CD4-positive, CD25-positive, alpha-beta regulatory T cell (primary cell): ENCODE results near the gene C5AR2. TPM values are rescaled to one million over a fixed set of nuclear protein-coding genes. Genes with fewer than 3 reads are reported as not detected.

ENCODE experiments used
- ATAC-seq, 2 donors: fragments of 150-1000 bp; cut with Tn5 transposase; one replicate each; pipeline ENCODE4 v1.10.0; 2021; ENCODE audit warnings: low read depth in 2 of 2, moderate number of reproducible peaks in 2 of 2, moderate library complexity in 1 of 2
- DNase-seq, 3 donors: peaks; one replicate each; pipeline versions ENCODE4 v3.0.0 to v3.0.0-alpha.2; 2012 to 2022; ENCODE audit warnings: mixed read lengths in 1 of 3
- H3K27ac ChIP-seq: one replicate; pipeline ENCODE4 v1.7.0; 2013; ENCODE audit warnings: mild to moderate bottlenecking, low read length; ENCODE audit not compliant: insufficient read depth, poor library complexity, severe bottlenecking
- H3K27me3 ChIP-seq: one replicate; pipeline ENCODE4 v1.7.0; 2013; ENCODE audit warnings: low read length; ENCODE audit not compliant: control insufficient read depth, insufficient read depth
- H3K36me3 ChIP-seq: one replicate; pipeline ENCODE4 v1.7.0; 2013; ENCODE audit warnings: mild to moderate bottlenecking, low read length, moderate library complexity; ENCODE audit not compliant: control insufficient read depth, insufficient read depth
- H3K4me1 ChIP-seq: 2 replicates; pipeline ENCODE4 v1.7.0; 2013; ENCODE audit warnings: mild to moderate bottlenecking, low read length; ENCODE audit not compliant: insufficient read depth, control insufficient read depth, poor library complexity, severe bottlenecking
- H3K4me3 ChIP-seq: one replicate; pipeline ENCODE4 v1.7.0; 2013; ENCODE audit warnings: low read depth, mild to moderate bottlenecking, low read length, moderate library complexity
- H3K9me3 ChIP-seq, 2 experiments: 1 replicate in 1 of 2; 2 replicates in 1 of 2; pipeline ENCODE4 v1.7.0; 2013; ENCODE audit warnings: low read length in 2 of 2, mild to moderate bottlenecking in 1 of 2, moderate library complexity in 1 of 2; ENCODE audit not compliant: control insufficient read depth in 2 of 2
- H3K27ac Mint-ChIP-seq, 3 donors: one replicate each; pipeline ENCODE4 v1.8.0; 2020 to 2022; ENCODE audit warnings: mild to moderate bottlenecking in 3 of 3, mixed read lengths in 3 of 3, moderate library complexity in 2 of 3
- H3K27me3 Mint-ChIP-seq: one replicate; pipeline ENCODE4 v1.8.0; 2022; ENCODE audit warnings: mild to moderate bottlenecking, mixed read lengths
- H3K36me3 Mint-ChIP-seq: one replicate; pipeline ENCODE4 v1.8.0; 2020; ENCODE audit warnings: mixed read lengths
- H3K4me1 Mint-ChIP-seq, 4 donors: one replicate each; pipeline ENCODE4 v1.8.0; 2020 to 2022; ENCODE audit warnings: mixed read lengths in 4 of 4, mild to moderate bottlenecking in 1 of 4
- H3K4me3 Mint-ChIP-seq, 4 donors: one replicate each; pipeline ENCODE4 v1.8.0; 2020 to 2022; ENCODE audit warnings: mild to moderate bottlenecking in 4 of 4, mixed read lengths in 4 of 4, moderate library complexity in 3 of 4
- H3K9me3 Mint-ChIP-seq, 7 donors: one replicate each; pipeline ENCODE4 v1.8.0; 2020 to 2022; ENCODE audit warnings: mixed read lengths in 7 of 7, mild to moderate bottlenecking in 3 of 7, moderate library complexity in 2 of 7
- polyA plus RNA-seq, 4 donors: library from polyadenylated mRNA; unstranded; fragments of 300-500 nt; fragmentation: Illumina TruSeq; gene quantifications; one replicate each; pipeline ENCODE4 v1.2.3, GENCODE V29; 2021
- total RNA-seq: library from RNA; stranded (reverse); gene quantifications from one replicate; pipeline ENCODE4 v1.2.3, GENCODE V29; 2022

The C5AR2 gene
- total and polyA plus RNA-seq, 5 donors from 2014 or later = 0.09 to 1.9 (median 0.23) TPM

- peaks cover 9% of the 10 kb centered on the region for H3K4me1 ChIP-seq
- no peak overlapping the region for H3K27ac ChIP-seq
- peaks cover 45% of the 10 kb centered on the region for H3K36me3 ChIP-seq
- H3K9me3 Mint-ChIP-seq = no peaks in the 10 kb centered on the region
- no peaks in the 10 kb centered on the region for H3K27me3 Mint-ChIP-seq
- H3K4me3 Mint-ChIP-seq = no peak overlapping the region
- DNase-seq = no peak
- ATAC-seq = no peak
- no peak overlapping the region for H3K27ac Mint-ChIP-seq
- no peaks in the 10 kb centered on the region for H3K9me3 ChIP-seq
- H3K4me3 ChIP-seq = no peak overlapping the region
- H3K27me3 ChIP-seq = no peaks in the 10 kb centered on the region
- peaks cover 0 to 5% (median 2%) of the 10 kb centered on the region in 4 donors for H3K4me1 Mint-ChIP-seq
- peaks cover 19% of the 10 kb centered on the region for H3K36me3 Mint-ChIP-seq
Measured at GRCh38 chr19:47376589-47377144, 44.7 kb downstream of the C5AR2 start.

- peaks cover 45% of the 10 kb centered on the region for H3K36me3 ChIP-seq
- Mint-ChIP-seq H3K36me3 (peaks cover 16% of the 10 kb centered on the region), H3K4me3 (no peak overlapping the region), H3K4me1 (peaks cover 0 to 11% (median 3%) of the 10 kb centered on the region in 4 donors), H3K27me3 (no peaks in the 10 kb centered on the region), H3K9me3 (no peaks in the 10 kb centered on the region), H3K27ac (no peak overlapping the region)
- H3K27ac ChIP-seq = no peak overlapping the region
- DNase-seq = no peak
- no peak for ATAC-seq
- H3K27me3 ChIP-seq = no peaks in the 10 kb centered on the region
- no peak overlapping the region for H3K4me3 ChIP-seq
- H3K9me3 ChIP-seq = no peaks in the 10 kb centered on the region
- peaks cover 14% of the 10 kb centered on the region for H3K4me1 ChIP-seq
Measured at GRCh38 chr19:47377208-47377701, 45.3 kb downstream of the C5AR2 start.

GRCh38 chr19:47377801-47378200 lies 45.8 kb downstream of the C5AR2 start:
- peaks cover 14% of the 10 kb centered on the region for H3K4me1 ChIP-seq
- DNase-seq (no peak), ATAC-seq (no peak)
- peaks cover 16% of the 10 kb centered on the region for H3K36me3 Mint-ChIP-seq
- H3K4me3 Mint-ChIP-seq = no peak overlapping the region
- no peak overlapping the region for H3K4me3 ChIP-seq
- H3K36me3 ChIP-seq = peaks cover 43% of the 10 kb centered on the region
- H3K27ac ChIP-seq = no peak overlapping the region
- H3K9me3 ChIP-seq = no peaks in the 10 kb centered on the region
- H3K27me3 Mint-ChIP-seq = no peaks in the 10 kb centered on the region
- H3K27me3 ChIP-seq = no peaks in the 10 kb centered on the region
- H3K9me3 Mint-ChIP-seq = no peaks in the 10 kb centered on the region
- H3K27ac Mint-ChIP-seq = peak overlapping the region in 1 of 3 donors; percentile 56
- peaks cover 0 to 15% (median 3%) of the 10 kb centered on the region in 4 donors for H3K4me1 Mint-ChIP-seq

- Mint-ChIP-seq H3K27ac (peak overlapping the region in 1 of 3 donors; percentile 56), H3K4me3 (no peak overlapping the region), H3K27me3 (no peaks in the 10 kb centered on the region), H3K4me1 (peaks cover under 1 to 18% (median 5%) of the 10 kb centered on the region in 4 donors), H3K36me3 (peaks cover 16% of the 10 kb centered on the region), H3K9me3 (no peaks in the 10 kb centered on the region)
- no peaks in the 10 kb centered on the region for H3K27me3 ChIP-seq
- ATAC-seq = no peak
- H3K4me1 ChIP-seq = peaks cover 14% of the 10 kb centered on the region
- peaks cover 39% of the 10 kb centered on the region for H3K36me3 ChIP-seq
- no peak for DNase-seq
- no peak overlapping the region for H3K27ac ChIP-seq
- no peak overlapping the region for H3K4me3 ChIP-seq
- no peaks in the 10 kb centered on the region for H3K9me3 ChIP-seq
Measured at GRCh38 chr19:47378246-47378645, 46.3 kb downstream of the C5AR2 start.

GRCh38 chr19:47379381-47379938 lies 47.5 kb downstream of the C5AR2 start:
- H3K27ac ChIP-seq = no peak overlapping the region
- Mint-ChIP-seq H3K4me1 (peaks cover 6 to 21% (median 9%) of the 10 kb centered on the region in 4 donors), H3K27me3 (no peaks in the 10 kb centered on the region), H3K36me3 (peaks cover 14% of the 10 kb centered on the region), H3K4me3 (no peak overlapping the region), H3K9me3 (no peaks in the 10 kb centered on the region), H3K27ac (no peak overlapping the region)
- H3K36me3 ChIP-seq = peaks cover 29% of the 10 kb centered on the region
- ATAC-seq (no peak), DNase-seq (no peak)
- peaks cover 14% of the 10 kb centered on the region for H3K4me1 ChIP-seq
- H3K4me3 ChIP-seq = no peak overlapping the region
- H3K9me3 ChIP-seq = no peaks in the 10 kb centered on the region
- no peaks in the 10 kb centered on the region for H3K27me3 ChIP-seq

- H3K4me3 ChIP-seq = no peak overlapping the region
- H3K4me1 Mint-ChIP-seq = peaks cover 6 to 21% (median 9%) of the 10 kb centered on the region in 4 donors
Measured at GRCh38 chr19:47380559-47380958, 48.6 kb downstream of the C5AR2 start.

GRCh38 chr19:47381121-47381520 lies 49.1 kb downstream of the C5AR2 start:
- H3K4me3 Mint-ChIP-seq = peak overlapping the region in 1 of 4 donors; percentile 69
- no peak for DNase-seq
- ATAC-seq = no peak
- H3K27ac Mint-ChIP-seq = peak overlapping the region; percentile 25 to 73 (median 52)
- H3K36me3 Mint-ChIP-seq = peaks cover 10% of the 10 kb centered on the region
- Histone ChIP-seq H3K36me3 (peaks cover 18% of the 10 kb centered on the region), H3K4me3 (no peak overlapping the region), H3K9me3 (no peaks in the 10 kb centered on the region), H3K27ac (no peak overlapping the region), H3K4me1 (peaks cover 14% of the 10 kb centered on the region), H3K27me3 (no peaks in the 10 kb centered on the region)
- H3K9me3 Mint-ChIP-seq = no peaks in the 10 kb centered on the region
- no peaks in the 10 kb centered on the region for H3K27me3 Mint-ChIP-seq
- H3K4me1 Mint-ChIP-seq = peaks cover 6 to 21% (median 9%) of the 10 kb centered on the region in 4 donors

More at GRCh38 chr19:47380559-47380958, 48.6 kb downstream of the C5AR2 start:
- no peak for ATAC-seq
- Mint-ChIP-seq H3K27ac (no peak overlapping the region), H3K9me3 (no peaks in the 10 kb centered on the region), H3K36me3 (peaks cover 12% of the 10 kb centered on the region), H3K27me3 (no peaks in the 10 kb centered on the region), H3K4me3 (no peak overlapping the region)
- H3K27me3 ChIP-seq = no peaks in the 10 kb centered on the region
- no peak for DNase-seq
- H3K36me3 ChIP-seq = peaks cover 23% of the 10 kb centered on the region
- peaks cover 14% of the 10 kb centered on the region for H3K4me1 ChIP-seq
- no peak overlapping the region for H3K27ac ChIP-seq
- no peaks in the 10 kb centered on the region for H3K9me3 ChIP-seq
